Naive thymus-derived CD4-positive, alpha-beta T cell (primary cell): ENCODE measurements around the gene RAPGEF5. TPM values are rescaled to one million over a fixed set of nuclear protein-coding genes. Genes with fewer than 3 reads are reported as not detected.

Experiments used
- ATAC-seq: fragments of 150-1000 bp; cut with Tn5 transposase; 2 replicates; pipeline ENCODE4 v1.10.0; 2021; ENCODE audit warnings: mild to moderate bottlenecking, moderate library complexity
- CTCF ChIA-PET: fragments of 350-600 bp; sonication (Branson Sonifier 250); formaldehyde crosslinking; loops from one replicate; lab custom pipeline; 2021; ENCODE audit warnings: antibody characterized with exemption; lab: Charles Lee
- POLR2A ChIA-PET: fragments of 350-600 bp; sonication (Branson Sonifier 250); formaldehyde crosslinking; loops from one replicate; lab custom pipeline; 2021; ENCODE audit warnings: antibody characterized with exemption, inconsistent platforms; lab: Charles Lee
- DNase-seq, 9 donors: peaks; one replicate each; pipeline versions ENCODE4 v3.0.0 to v3.0.0-alpha.2; 2020 to 2022; ENCODE audit warnings: mixed read lengths in 1 of 9
- H3K27ac ChIP-seq: one replicate; pipeline ENCODE4 v1.7.0; 2013; ENCODE audit warnings: mild to moderate bottlenecking, low read depth, low read length, moderate library complexity
- H3K27me3 ChIP-seq, 2 donors: one replicate each; pipeline ENCODE4 v1.7.0; 2013; ENCODE audit warnings: low read length in 2 of 2, mild to moderate bottlenecking in 2 of 2, moderate library complexity in 2 of 2; ENCODE audit not compliant: control insufficient read depth in 2 of 2, insufficient read depth in 2 of 2
- H3K36me3 ChIP-seq, 3 experiments: 1 replicate in 2 of 3; 2 replicates in 1 of 3; pipeline ENCODE4 v1.7.0; 2013; ENCODE audit warnings: low read length in 3 of 3, mild to moderate bottlenecking in 3 of 3, moderate library complexity in 1 of 3; ENCODE audit not compliant: insufficient read depth in 3 of 3, control insufficient read depth in 2 of 3
- H3K4me1 ChIP-seq, 2 donors: one replicate each; pipeline ENCODE4 v1.7.0; 2013; ENCODE audit warnings: low read length in 2 of 2, mild to moderate bottlenecking in 2 of 2, moderate library complexity in 1 of 2; ENCODE audit not compliant: control insufficient read depth in 2 of 2, insufficient read depth in 2 of 2
- H3K4me3 ChIP-seq: 2 replicates; pipeline ENCODE4 v1.7.0; 2013; ENCODE audit warnings: mild to moderate bottlenecking, low read length
- H3K9me3 ChIP-seq, 3 experiments: 1 replicate in 2 of 3; 2 replicates in 1 of 3; pipeline ENCODE4 v1.7.0; 2013; ENCODE audit warnings: low read length in 3 of 3; ENCODE audit not compliant: control insufficient read depth in 2 of 3
- H3K27ac Mint-ChIP-seq, 9 donors: one replicate each; pipeline ENCODE4 v1.8.0; 2020 to 2022; ENCODE audit warnings: mixed read lengths in 9 of 9, mild to moderate bottlenecking in 8 of 9, moderate library complexity in 5 of 9, inconsistent platforms in 2 of 9
- H3K27me3 Mint-ChIP-seq, 5 donors: one replicate each; pipeline ENCODE4 v1.8.0; 2021 to 2022; ENCODE audit warnings: mixed read lengths in 5 of 5, mild to moderate bottlenecking in 1 of 5
- H3K36me3 Mint-ChIP-seq, 5 donors: one replicate each; pipeline ENCODE4 v1.8.0; 2020 to 2022; ENCODE audit warnings: mixed read lengths in 5 of 5, mild to moderate bottlenecking in 3 of 5, inconsistent platforms in 1 of 5
- H3K4me1 Mint-ChIP-seq, 7 donors: one replicate each; pipeline ENCODE4 v1.8.0; 2020 to 2022; ENCODE audit warnings: mixed read lengths in 7 of 7, mild to moderate bottlenecking in 3 of 7, inconsistent platforms in 1 of 7
- H3K4me3 Mint-ChIP-seq, 10 donors: one replicate each; pipeline ENCODE4 v1.8.0; 2020 to 2022; ENCODE audit warnings: mild to moderate bottlenecking in 10 of 10, mixed read lengths in 10 of 10, moderate library complexity in 6 of 10, inconsistent platforms in 2 of 10
- H3K9me3 Mint-ChIP-seq, 11 donors: one replicate each; pipeline ENCODE4 v1.8.0; 2020 to 2022; ENCODE audit warnings: mixed read lengths in 11 of 11, mild to moderate bottlenecking in 4 of 11, inconsistent platforms in 1 of 11, moderate library complexity in 1 of 11
- intact Hi-C, 2 donors: fragments of 100-400 bp; cut with micrococcal nuclease; formaldehyde crosslinking; loops; one replicate each; pipeline ENCODE4 v1.15.1; 2023
- polyA plus RNA-seq, 2 donors: library from polyadenylated mRNA; unstranded; fragments of 300-500 nt; fragmentation: Illumina TruSeq; gene quantifications; one replicate each; pipeline ENCODE4 v1.2.3, GENCODE V29; 2021
- total RNA-seq, 6 experiments: library from RNA in 5 of 6; stranded (reverse) in 5 of 6; gene quantifications; 1 replicate in 5 of 6; 2 replicates in 1 of 6; pipeline ENCODE4 v1.2.3 and lab custom pipeline; 2021 to 2026

The RAPGEF5 gene
- total and polyA plus RNA-seq, 7 experiments from 2014 or later, result 0.17 to 0.93 TPM; not detected in 5

- Histone ChIP-seq H3K4me3 (no peak overlapping the region), H3K36me3 (no peaks in the 10 kb centered on the region), H3K27me3 (no peaks in the 10 kb centered on the region), H3K27ac (no peak overlapping the region), H3K9me3 (no peaks in the 10 kb centered on the region), H3K4me1 (no peaks in the 10 kb centered on the region)
- no peaks in the 10 kb centered on the region for H3K4me1 Mint-ChIP-seq
- ATAC-seq, result no peak
- H3K36me3 Mint-ChIP-seq, result no peaks in the 10 kb centered on the region
- H3K27ac Mint-ChIP-seq, result no peak overlapping the region
- intact Hi-C loops, result no loop called here
- no peak overlapping the region for H3K4me3 Mint-ChIP-seq
- CTCF ChIA-PET, result interaction anchor here (0.6 kb wide), 1 partner anchor 298 kb away, joined by 3 read pairs; no protein-coding TSS in a partner anchor
- H3K9me3 Mint-ChIP-seq, result no peaks in the 10 kb centered on the region
- DNase-seq, result no peak
- POLR2A ChIA-PET, result no interaction called here
- peaks cover 0 to 20% (median 5%) of the 10 kb centered on the region in 5 donors for H3K27me3 Mint-ChIP-seq
Measured at GRCh38 chr7:22373911-22374310, 17.0 kb upstream of the RAPGEF5 start.

DNA sequence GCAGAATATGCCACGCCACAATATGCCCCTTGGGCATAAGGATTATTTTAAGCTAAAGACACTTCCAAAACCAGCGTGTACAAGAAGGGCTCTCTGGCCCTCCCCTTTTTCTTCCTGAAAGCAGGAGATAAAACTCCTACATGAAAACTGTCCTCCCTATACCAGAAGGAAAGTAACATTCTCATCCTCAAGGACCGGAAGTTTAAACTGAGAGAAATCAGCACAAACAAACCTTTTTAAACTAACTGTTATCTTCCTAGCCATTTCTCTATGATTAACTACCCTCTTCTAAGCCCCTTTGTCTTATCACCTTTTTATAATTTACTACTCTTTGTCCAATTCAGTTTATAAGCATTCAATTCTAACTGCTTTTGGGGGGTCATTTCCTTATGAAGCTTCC, 16.4 kb upstream of the RAPGEF5 start:
- Histone ChIP-seq H3K27ac (no peak overlapping the region), H3K27me3 (no peaks in the 10 kb centered on the region), H3K4me3 (no peak overlapping the region), H3K36me3 (no peaks in the 10 kb centered on the region), H3K4me1 (no peaks in the 10 kb centered on the region), H3K9me3 (no peaks in the 10 kb centered on the region)
- ChIA-PET POLR2A (no interaction called here), CTCF (interaction anchor here (0.6 kb wide), 1 partner anchor 297 kb away, joined by 3 read pairs; no protein-coding TSS in a partner anchor)
- no peaks in the 10 kb centered on the region for H3K4me1 Mint-ChIP-seq
- DNase-seq (no peak), ATAC-seq (no peak)
- no peaks in the 10 kb centered on the region for H3K9me3 Mint-ChIP-seq
- H3K27ac Mint-ChIP-seq, result no peak overlapping the region
- intact Hi-C loops, result no loop called here
- H3K4me3 Mint-ChIP-seq, result no peak overlapping the region
- H3K27me3 Mint-ChIP-seq, result peaks cover 0 to 23% (median 7%) of the 10 kb centered on the region in 5 donors
- no peaks in the 10 kb centered on the region for H3K36me3 Mint-ChIP-seq

- no peak for DNase-seq
- ATAC-seq, result no peak
- Mint-ChIP-seq H3K36me3 (no peaks in the 10 kb centered on the region), H3K4me1 (no peaks in the 10 kb centered on the region), H3K27ac (no peak overlapping the region), H3K9me3 (no peaks in the 10 kb centered on the region), H3K4me3 (no peak overlapping the region), H3K27me3 (peaks cover 0 to 23% (median 7%) of the 10 kb centered on the region in 5 donors)
- Histone ChIP-seq H3K36me3 (no peaks in the 10 kb centered on the region), H3K4me3 (no peak overlapping the region), H3K27me3 (no peaks in the 10 kb centered on the region), H3K4me1 (no peaks in the 10 kb centered on the region), H3K27ac (no peak overlapping the region), H3K9me3 (no peaks in the 10 kb centered on the region)
- CTCF ChIA-PET, result interaction anchor here (0.7 kb wide), 1 partner anchor 93 kb away, joined by 3 read pairs; no protein-coding TSS in a partner anchor
- intact Hi-C loops, result no loop called here
- POLR2A ChIA-PET, result no interaction called here
Measured at GRCh38 chr7:22372863-22373262, 15.9 kb upstream of the RAPGEF5 start.

- H3K36me3 ChIP-seq, result no peaks in the 10 kb centered on the region
- POLR2A ChIA-PET, result no interaction called here
- ATAC-seq, result no peak
- no peaks in the 10 kb centered on the region for H3K36me3 Mint-ChIP-seq
- H3K27me3 Mint-ChIP-seq, result peaks cover 0 to 20% (median 7%) of the 10 kb centered on the region in 5 donors
- CTCF ChIA-PET, result no interaction called here
- H3K4me1 ChIP-seq, result no peaks in the 10 kb centered on the region
- H3K9me3 Mint-ChIP-seq, result no peaks in the 10 kb centered on the region
- H3K27me3 ChIP-seq, result no peaks in the 10 kb centered on the region
- DNase-seq, result no peak
- no peaks in the 10 kb centered on the region for H3K4me1 Mint-ChIP-seq
- intact Hi-C loops, result no loop called here
- no peaks in the 10 kb centered on the region for H3K9me3 ChIP-seq
- no peak overlapping the region for H3K4me3 Mint-ChIP-seq
- H3K4me3 ChIP-seq, result no peak overlapping the region
- no peak overlapping the region for H3K27ac ChIP-seq
- H3K27ac Mint-ChIP-seq, result no peak overlapping the region
Measured at GRCh38 chr7:22371878-22372277, 14.9 kb upstream of the RAPGEF5 start.

GRCh38 chr7:22364900-22365299, 7.9 kb upstream of the RAPGEF5 start:
- Mint-ChIP-seq H3K4me1 (no peaks in the 10 kb centered on the region), H3K27me3 (peaks cover 7 to 30% (median 12%) of the 10 kb centered on the region in 5 donors), H3K9me3 (no peaks in the 10 kb centered on the region), H3K27ac (no peak overlapping the region), H3K4me3 (no peak overlapping the region), H3K36me3 (no peaks in the 10 kb centered on the region)
- Histone ChIP-seq H3K36me3 (no peaks in the 10 kb centered on the region), H3K9me3 (no peaks in the 10 kb centered on the region), H3K4me1 (no peaks in the 10 kb centered on the region), H3K27ac (no peak overlapping the region), H3K27me3 (no peaks in the 10 kb centered on the region), H3K4me3 (no peak overlapping the region)
- POLR2A ChIA-PET, result no interaction called here
- no peak for DNase-seq
- no peak for ATAC-seq
- CTCF ChIA-PET, result no interaction called here
- intact Hi-C loops, result no loop called here

GRCh38 chr7:22363756-22364422, 6.9 kb upstream of the RAPGEF5 start:
- DNase-seq, result no peak
- no peaks in the 10 kb centered on the region for H3K27me3 ChIP-seq

DNA sequence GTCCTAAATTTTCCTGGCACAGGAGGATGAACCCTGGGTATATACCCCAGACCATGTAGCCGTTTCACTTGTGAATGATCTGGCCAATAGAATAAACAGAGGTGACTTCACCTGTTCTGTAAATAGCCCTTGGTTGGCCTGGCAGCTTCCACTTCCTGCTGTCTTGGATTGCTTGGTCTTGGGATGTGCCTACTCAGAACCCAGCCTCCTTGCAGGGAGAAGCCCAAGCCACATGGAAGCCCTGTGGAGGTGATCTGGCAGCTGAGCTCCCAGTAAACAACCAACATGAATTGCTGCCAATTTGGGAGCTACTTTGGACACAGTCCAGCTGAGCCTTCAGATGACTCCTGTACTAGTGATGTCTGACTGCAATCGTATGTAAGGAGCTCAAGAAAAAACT, 4.8 kb upstream of the RAPGEF5 start:
- Histone ChIP-seq H3K27ac (no peak overlapping the region), H3K9me3 (no peaks in the 10 kb centered on the region), H3K4me1 (no peaks in the 10 kb centered on the region), H3K27me3 (no peaks in the 10 kb centered on the region), H3K36me3 (no peaks in the 10 kb centered on the region), H3K4me3 (no peak overlapping the region)
- H3K27ac Mint-ChIP-seq, result no peak overlapping the region
- no peak for DNase-seq
- no peak for ATAC-seq
- H3K9me3 Mint-ChIP-seq, result no peaks in the 10 kb centered on the region
- H3K4me1 Mint-ChIP-seq, result peaks cover 0 to 8% (median 5%) of the 10 kb centered on the region in 7 donors
- CTCF ChIA-PET, result no interaction called here
- H3K27me3 Mint-ChIP-seq, result peaks cover 25 to 45% (median 33%) of the 10 kb centered on the region in 5 donors
- no peaks in the 10 kb centered on the region for H3K36me3 Mint-ChIP-seq
- H3K4me3 Mint-ChIP-seq, result no peak overlapping the region
- intact Hi-C loops, result no loop called here
- POLR2A ChIA-PET, result no interaction called here

More at GRCh38 chr7:22363756-22364422, 6.9 kb upstream of the RAPGEF5 start:
- H3K36me3 ChIP-seq, result no peaks in the 10 kb centered on the region
- no peaks in the 10 kb centered on the region for H3K9me3 ChIP-seq
- no peaks in the 10 kb centered on the region for H3K4me1 ChIP-seq
- H3K4me3 Mint-ChIP-seq, result no peak overlapping the region
- peaks cover 12 to 33% (median 16%) of the 10 kb centered on the region in 5 donors for H3K27me3 Mint-ChIP-seq
- no peak overlapping the region for H3K27ac Mint-ChIP-seq
- intact Hi-C loops, result no loop called here
- H3K9me3 Mint-ChIP-seq, result no peaks in the 10 kb centered on the region
- no peak overlapping the region for H3K4me3 ChIP-seq
- ChIA-PET POLR2A (no interaction called here), CTCF (no interaction called here)
- ATAC-seq, result no peak
- no peaks in the 10 kb centered on the region for H3K36me3 Mint-ChIP-seq
- no peaks in the 10 kb centered on the region for H3K4me1 Mint-ChIP-seq
- no peak overlapping the region for H3K27ac ChIP-seq
